Stimulated activated CD8-positive, alpha-beta memory T cell treated with anti-CD3 and anti-CD28 coated beads, Interleukin-2, amount 100 ng/mL, for 48 hours (primary cell): Measurements from ENCODE around the gene GP1BA.
A peak's percentile ranks its signal among the peaks of the same experiment; 100 is the strongest.

Experiments
- DNase-seq, 2 donors: peaks; one replicate each; pipeline ENCODE4 v3.0.0-alpha.2; 2020; ENCODE audit warnings: low read depth in 2 of 2

Gene GP1BA

GRCh38 chr17:4938688-4939545 lies 6.8 kb downstream of the GP1BA start:
- no peak for DNase-seq

GRCh38 chr17:4939546-4939795 lies 7.4 kb downstream of the GP1BA start:
- DNase-seq = no peak

GRCh38 chr17:4939796-4940554 lies 7.9 kb downstream of the GP1BA start, which contains the start of the genes RNF167 and SLC25A11:
Gene RNF167 (plus strand): TSS chr17:4940268. CDS start chr17:4940910, 642 bp downstream.
Gene SLC25A11 (minus strand): TSS chr17:4940046. CDS start chr17:4939910, 136 bp downstream.
- DNase-seq = peak; percentile 87 to 91

- peak; percentile 23 to 39 for DNase-seq
Measured at GRCh38 chr17:4940555-4941318, 8.7 kb downstream of the GP1BA start.

- no peak for DNase-seq
Measured at GRCh38 chr17:4941319-4941610, 9.2 kb downstream of the GP1BA start.

GRCh38 chr17:4942760-4943508 lies 10.9 kb downstream of the GP1BA start:
- no peak for DNase-seq

GRCh38 chr17:4944163-4944553 lies 12.1 kb downstream of the GP1BA start:
- peak in 1 of 2 donors; percentile 35 for DNase-seq

GRCh38 chr17:4944554-4945175 lies 12.6 kb downstream of the GP1BA start:
- DNase-seq = peak; percentile 21 to 28

- peak; percentile 73 to 83 for DNase-seq
Measured at GRCh38 chr17:4945176-4945943, 13.3 kb downstream of the GP1BA start.

GRCh38 chr17:4945944-4946280 lies 13.8 kb downstream of the GP1BA start:
- DNase-seq = no peak

- no peak for DNase-seq
Measured at GRCh38 chr17:4946312-4946976, 14.4 kb downstream of the GP1BA start.

GRCh38 chr17:4947010-4947410 lies 14.9 kb downstream of the GP1BA start:
- DNase-seq = no peak

GRCh38 chr17:4947411-4948165 lies 15.5 kb downstream of the GP1BA start:
- DNase-seq = peak; percentile 53 to 67

GRCh38 chr17:4948166-4948930 lies 16.3 kb downstream of the GP1BA start, which contains the start of gene PFN1:
Gene PFN1 (minus strand): TSS chr17:4948530. CDS start chr17:4948394, 136 bp downstream.
- peak; percentile 81 to 88 for DNase-seq

- peak; percentile 70 to 72 for DNase-seq
Measured at GRCh38 chr17:4948931-4949320, 16.8 kb downstream of the GP1BA start.

- peak; percentile 66 to 79 for DNase-seq
Measured at GRCh38 chr17:4949321-4950074, 17.4 kb downstream of the GP1BA start.

- DNase-seq = peak in 1 of 2 donors; percentile 27
Measured at GRCh38 chr17:4950075-4950745, 18.1 kb downstream of the GP1BA start.
